ENCODE results near the gene MTMR6.
"Not testable (repeated sequence)": the region's sequence is repeated elsewhere in the genome, so short reads cannot be mapped to it uniquely, and the experiment has no call there.

Gene MTMR6

GRCh38 chr13:25286969-25287961 is at the start of gene MTMR6:
Gene MTMR6, minus strand, starts transcription at chr13:25287488. Its CDS starts 241 bp downstream, at chr13:25287247.
- peak; percentile 86 for DNase-seq

- no peak for DNase-seq
Measured at GRCh38 chr13:25335856-25336255, 48.6 kb upstream of the MTMR6 start.

DNA sequence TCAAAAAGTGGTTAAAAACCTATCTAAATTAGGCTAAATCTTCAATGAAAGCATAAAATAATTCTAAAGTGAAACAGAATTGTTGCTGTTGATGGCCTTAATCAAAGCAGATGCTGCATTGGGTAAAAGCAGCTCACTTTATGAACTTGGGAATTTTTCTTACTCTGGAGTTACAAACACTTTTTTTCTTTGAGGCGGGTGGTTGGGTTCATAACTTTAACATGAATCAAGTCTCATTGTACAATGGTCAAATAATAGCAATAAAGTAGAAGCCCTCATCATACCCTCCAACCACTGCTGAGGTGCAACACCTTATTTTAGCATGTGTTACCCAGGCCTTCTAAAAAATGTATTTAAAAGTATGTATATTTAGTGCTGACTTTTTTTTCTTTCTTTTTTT is 43.3 kb upstream of the MTMR6 start:
- DNase-seq, result no peak

DNA sequence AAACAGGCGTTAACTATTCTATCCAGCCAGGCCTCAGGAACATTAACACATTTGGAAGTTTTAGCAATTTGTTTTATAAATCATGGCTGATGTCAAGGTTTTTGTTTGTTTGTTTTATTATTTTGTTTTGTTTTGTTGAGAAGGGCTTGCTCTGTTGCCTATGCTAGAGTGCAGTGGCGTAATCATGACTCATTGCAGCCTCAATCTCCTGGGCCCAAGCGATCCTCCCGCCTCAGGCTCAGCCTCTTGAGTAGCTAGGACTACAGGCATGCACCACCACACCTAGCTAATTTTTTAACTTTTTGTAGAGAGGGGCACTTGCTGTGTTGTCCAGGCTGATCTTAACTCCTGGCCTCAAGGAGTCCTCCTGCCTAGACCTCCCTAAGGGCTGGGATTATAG is 42.4 kb upstream of the MTMR6 start:
- no peak for DNase-seq

- no peak for DNase-seq
Measured at GRCh38 chr13:25324100-25324499, 36.8 kb upstream of the MTMR6 start.

GRCh38 chr13:25319771-25320170 is 32.5 kb upstream of the MTMR6 start:
- no peak for DNase-seq

GRCh38 chr13:25318946-25319345 is 31.7 kb upstream of the MTMR6 start:
- DNase-seq, result not testable (repeated sequence)

DNA sequence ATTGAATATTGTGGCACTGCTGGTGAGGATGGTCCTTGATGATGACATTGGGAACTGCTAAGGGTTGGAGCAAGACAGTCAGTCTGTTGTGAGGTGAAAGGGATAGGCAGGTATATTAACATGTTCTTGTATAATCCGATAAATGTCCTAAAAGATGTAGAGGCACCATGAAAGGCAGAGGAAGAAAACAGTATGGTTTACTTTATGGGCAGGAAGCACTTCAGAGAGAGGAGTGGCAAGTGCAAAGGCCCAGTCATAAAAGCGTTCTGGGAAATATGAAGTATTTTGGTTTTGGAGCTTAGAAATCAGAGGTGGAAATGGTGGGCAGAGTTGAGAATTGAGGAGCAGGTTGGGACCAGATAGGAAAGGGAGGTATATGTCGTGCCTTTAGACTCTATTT is 23.6 kb upstream of the MTMR6 start:
- no peak for DNase-seq

DNA sequence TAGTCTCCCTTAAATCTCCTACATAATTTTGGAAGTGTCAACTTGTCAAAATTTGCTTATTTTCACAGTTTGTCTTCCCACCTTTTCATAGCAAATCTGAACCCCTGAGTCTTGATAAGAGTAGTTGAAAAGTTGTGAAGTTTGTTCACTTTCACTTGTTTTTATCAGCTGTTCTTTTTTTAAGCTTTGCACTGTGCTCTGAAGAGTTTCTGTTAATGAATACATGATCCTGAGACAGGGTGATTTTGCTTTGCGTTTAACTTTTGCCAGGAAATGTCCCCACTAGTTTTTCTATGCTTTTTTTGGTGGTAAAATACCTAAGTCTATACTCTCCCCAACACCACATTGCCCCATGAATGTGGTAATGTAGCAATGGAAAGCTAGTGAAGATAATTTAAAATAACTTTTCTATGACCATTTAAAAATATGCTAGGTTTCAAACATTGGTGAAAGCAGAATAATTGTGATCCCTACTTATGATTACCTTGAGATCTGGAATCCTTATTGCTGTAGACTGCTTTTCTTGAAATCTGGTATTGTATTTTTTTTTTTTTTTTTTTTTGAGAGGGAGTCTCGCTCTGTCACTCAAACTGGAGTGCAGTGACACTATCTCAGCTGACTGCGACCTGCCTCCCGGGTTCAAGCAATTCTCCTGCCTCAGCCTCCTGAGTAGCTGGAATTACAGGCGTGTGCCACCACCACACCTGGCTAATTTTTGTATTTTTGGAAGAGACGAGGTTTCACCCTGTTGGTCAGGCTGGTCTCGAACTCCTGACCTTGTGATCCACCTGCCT is 19.6 kb upstream of the MTMR6 start:
- no peak for DNase-seq

DNA sequence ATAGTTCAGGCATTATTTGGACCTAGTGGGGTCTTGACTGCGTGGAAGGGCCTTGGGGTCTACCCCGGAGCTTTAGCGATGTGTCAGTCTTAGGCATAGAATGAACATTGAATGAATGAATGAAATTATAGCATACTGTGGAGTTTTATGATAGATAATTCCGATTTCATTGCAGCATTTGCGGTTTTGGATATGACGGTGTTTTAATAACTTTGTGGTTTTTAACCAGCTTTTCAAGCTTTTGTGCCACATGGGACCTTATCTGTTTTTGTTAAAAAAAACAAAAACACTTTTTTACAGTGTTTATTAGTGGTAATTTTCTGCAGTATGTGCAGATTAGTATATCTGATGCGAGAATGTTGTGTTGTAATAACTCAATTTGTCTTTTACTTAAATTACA is 14.8 kb upstream of the MTMR6 start:
- DNase-seq, result no peak

GRCh38 chr13:25301347-25302113 is 14.2 kb upstream of the MTMR6 start, which contains the start of gene NUP58:
Gene NUP58, plus strand, starts transcription at chr13:25301625. Its CDS starts 149 bp downstream, at chr13:25301774.
- DNase-seq, result peak; percentile 97

DNA sequence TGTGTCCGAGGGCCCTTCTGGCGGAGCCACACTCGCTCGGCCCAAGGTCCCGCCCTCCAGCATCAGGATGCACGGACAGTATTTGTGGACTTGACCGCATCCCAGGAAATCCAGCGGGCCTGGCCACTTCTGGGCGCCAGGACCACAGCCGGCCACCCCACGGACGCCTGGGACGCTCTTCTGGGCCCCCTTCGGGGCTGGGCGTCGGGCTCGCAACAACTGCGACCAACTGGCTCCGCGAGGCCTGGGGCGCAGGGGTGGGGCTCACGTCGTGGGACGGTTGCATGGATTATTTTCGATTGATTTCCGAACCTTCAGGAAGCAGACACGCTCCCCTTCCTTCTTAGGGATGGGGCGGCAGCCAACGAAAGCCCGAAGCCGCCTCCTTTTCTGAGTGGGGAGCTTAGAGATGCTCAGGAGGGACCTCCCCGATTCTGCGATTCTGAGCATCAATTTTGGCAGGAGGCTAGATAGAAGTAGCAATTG is 13.6 kb upstream of the MTMR6 start:
- DNase-seq, result no peak

GRCh38 chr13:25295701-25296100 is 8.4 kb upstream of the MTMR6 start:
- no peak for DNase-seq

DNA sequence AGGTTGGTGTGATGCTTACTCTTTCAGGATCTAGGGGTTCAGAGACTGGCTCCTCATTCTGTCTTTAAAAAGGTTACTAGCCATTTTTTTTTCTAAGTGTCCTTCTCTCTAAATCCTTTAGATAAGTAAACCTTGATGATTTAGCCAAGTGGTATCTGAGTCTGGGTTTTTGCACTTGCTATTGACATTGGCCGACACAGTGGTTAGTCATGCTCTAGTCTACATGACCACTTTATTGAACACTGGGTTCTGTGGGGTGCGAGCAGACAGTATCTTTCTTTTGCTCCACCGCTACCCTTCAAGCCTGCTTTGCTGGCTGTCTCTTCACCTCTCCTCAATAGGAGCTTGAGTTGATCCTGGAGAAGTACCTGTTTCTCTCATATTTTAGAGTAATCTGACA is 7.9 kb upstream of the MTMR6 start:
- DNase-seq, result no peak

DNA sequence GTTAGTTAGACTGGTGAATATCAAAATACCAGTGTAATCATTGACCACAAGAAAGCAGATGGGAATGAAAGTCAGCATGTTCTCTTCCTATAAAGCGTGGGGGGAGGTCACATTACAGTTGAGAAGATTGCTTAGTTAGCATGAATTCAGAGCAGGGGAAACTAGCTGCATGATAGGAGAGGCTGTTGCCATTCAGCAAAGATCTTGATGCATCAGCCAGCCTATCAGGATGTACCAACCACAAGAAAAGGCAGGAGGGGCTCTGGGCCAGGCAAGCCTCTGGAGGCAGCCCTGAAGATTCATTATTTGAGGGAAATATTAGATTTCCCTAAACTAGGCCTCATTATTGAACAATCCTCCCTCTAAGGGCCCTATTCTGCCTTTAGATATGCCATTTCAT is 5.0 kb upstream of the MTMR6 start:
- peak; percentile 87 for DNase-seq

GRCh38 chr13:25291691-25292090 is 4.4 kb upstream of the MTMR6 start:
- no peak for DNase-seq

GRCh38 chr13:25288966-25289365 is 1.7 kb upstream of the MTMR6 start:
- DNase-seq, result no peak

DNA sequence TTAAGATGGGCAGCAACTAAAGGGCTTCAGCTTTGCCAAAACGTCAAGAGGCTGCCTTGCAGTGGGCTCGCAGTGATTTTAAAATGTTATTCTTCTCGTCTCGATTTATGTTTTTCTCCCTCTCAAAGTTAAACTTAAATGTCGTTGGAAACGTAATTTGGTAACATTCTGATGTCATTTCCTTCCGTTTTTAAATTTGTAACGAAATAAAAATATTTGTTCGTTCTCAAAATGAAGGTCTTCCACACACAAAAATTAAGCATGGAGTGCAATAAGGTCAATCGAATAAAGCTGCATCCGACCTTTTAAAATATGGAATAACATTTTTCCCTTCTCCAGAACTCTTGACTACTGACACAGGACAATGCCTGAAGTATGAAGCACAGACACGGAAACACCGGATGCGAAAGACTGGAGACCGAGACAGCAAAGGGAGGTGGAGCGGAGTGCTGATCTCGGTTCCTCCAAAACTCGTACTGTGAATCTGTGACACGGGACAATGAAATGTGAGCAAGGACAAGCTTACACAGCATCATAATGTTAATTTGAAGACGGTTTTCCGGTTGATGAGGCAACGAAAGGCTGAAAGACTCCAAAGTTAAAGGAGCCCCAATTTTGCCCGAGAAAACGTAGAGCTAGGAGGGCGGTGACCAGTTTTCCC is 850 bp downstream of the MTMR6 start:
- peak; percentile 55 for DNase-seq

DNA sequence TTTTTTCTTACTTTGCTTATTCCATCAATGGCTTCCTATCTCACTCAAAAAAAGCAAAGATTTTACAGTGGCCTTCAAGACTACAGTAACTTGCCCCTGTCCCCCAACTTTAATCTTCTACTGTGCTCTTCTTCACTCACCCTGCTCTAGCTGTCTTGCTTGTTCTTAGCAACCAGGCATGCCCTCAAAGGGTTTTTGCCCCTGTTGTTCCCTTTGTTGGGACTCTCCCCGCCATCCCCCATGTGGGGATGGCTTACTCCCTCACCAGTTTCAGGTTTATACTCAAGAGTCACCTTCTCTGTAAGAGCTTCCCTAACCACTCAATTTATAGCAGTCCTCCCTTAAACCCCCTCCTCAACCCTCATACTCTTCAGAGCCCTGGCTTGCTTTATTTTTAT is 5.4 kb downstream of the MTMR6 start:
- DNase-seq, result no peak

- DNase-seq, result peak; percentile 42
Measured at GRCh38 chr13:25281193-25281934, 5.9 kb downstream of the MTMR6 start.

DNA sequence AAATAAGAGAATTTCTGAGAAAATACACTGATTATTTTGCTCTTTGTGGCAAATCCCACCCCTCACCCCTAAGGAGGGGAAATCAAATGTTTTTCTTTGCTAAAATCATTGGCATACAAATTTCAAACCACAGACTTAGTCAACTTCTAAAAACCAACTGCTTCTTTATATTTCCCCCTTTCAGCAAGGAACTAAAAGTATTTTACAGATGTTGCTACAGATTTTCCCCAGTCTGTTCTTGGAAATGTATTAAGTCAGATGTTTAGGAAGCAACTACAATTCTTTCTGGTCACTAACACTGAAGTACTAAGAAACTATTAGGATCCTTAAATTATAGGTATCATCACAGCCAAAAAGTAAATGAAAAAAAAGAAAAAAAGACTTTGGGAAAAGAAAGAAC is 6.9 kb downstream of the MTMR6 start:
- no peak for DNase-seq
